ENCODE measurements around the gene LEUTX.

DNA sequence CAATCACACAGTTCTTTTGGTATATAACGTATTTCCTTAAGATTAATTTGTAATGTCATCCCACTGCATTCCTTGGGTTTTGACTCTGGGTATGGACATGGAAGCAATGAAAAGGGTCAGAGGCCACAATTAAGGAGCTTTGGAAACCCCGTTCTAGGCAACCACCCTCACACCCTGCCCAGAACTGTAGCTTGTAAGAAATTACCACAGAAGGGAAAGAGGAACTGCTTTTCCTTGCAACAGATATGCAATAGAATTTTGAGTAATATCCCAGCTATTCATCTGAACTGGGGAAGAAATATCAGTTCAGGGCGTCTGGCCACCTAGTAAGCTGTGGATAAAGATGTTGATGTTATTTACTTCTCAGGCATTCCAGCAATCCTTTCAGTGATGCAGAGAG is 39.8 kb upstream of the LEUTX start:
- TF ChIP-seq TAF1 (IDR thresholded peaks at IDR 0.05; ENCODE audit: borderline replicate concordance, low read depth, low read length) (no peak), POLR2A (IDR thresholded peaks at IDR 0.05; ENCODE audit: low read depth, low read length) (no peak), POLR2AphosphoS5 (IDR thresholded peaks at IDR 0.05; ENCODE audit: low read depth, low read length) (no peak)

Measured in GM12892 (cell line).